ENCODE measurements around the gene PTGR3.

DNA sequence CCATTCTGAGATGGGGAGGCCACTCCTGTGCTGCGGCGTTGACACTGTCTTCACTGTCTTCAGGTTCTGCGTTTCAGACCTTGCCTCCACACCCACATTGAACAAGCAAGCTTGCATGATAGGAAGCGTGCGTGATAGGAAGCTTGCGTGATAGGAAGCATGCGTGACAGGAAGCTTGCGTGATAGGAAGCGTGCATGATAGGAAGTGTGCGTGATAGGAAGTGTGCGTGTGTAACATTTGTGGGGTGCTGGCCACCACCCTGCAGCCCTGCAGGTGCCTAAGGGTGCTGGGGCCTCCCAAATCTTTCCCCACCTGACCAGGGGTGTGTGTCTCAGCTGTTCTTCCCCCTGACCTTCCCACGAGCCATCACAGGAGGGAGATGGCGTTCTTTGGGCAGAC is 27.0 kb upstream of the PTGR3 start:
- TF ChIP-seq, protein P1, sequence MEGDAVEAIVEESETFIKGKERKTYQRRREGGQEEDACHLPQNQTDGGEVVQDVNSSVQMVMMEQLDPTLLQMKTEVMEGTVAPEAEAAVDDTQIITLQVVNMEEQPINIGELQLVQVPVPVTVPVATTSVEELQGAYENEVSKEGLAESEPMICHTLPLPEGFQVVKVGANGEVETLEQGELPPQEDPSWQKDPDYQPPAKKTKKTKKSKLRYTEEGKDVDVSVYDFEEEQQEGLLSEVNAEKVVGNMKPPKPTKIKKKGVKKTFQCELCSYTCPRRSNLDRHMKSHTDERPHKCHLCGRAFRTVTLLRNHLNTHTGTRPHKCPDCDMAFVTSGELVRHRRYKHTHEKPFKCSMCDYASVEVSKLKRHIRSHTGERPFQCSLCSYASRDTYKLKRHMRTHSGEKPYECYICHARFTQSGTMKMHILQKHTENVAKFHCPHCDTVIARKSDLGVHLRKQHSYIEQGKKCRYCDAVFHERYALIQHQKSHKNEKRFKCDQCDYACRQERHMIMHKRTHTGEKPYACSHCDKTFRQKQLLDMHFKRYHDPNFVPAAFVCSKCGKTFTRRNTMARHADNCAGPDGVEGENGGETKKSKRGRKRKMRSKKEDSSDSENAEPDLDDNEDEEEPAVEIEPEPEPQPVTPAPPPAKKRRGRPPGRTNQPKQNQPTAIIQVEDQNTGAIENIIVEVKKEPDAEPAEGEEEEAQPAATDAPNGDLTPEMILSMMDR (conservative IDR thresholded peaks at IDR 0.05; ENCODE audit: low read depth, low read length) = no peak
- TF ChIP-seq EZH2 (IDR thresholded peaks at IDR 0.05; ENCODE audit: low read length, unreplicated experiment) = no peak
